HG02763 (cell line): ENCODE measurements around the gene TFF1.
"Not testable (repeated sequence)": the region's sequence is repeated elsewhere in the genome, so short reads cannot be mapped to it uniquely, and the experiment has no call there.

Source experiments
- ATAC-seq: cut with Tn5 transposase; IDR thresholded peaks from one replicate; pipeline ENCODE4 v1.9.1; 2021; ENCODE audit warnings: mild to moderate bottlenecking, moderate library complexity; ENCODE audit not compliant: unreplicated experiment

TFF1 gene

GRCh38 chr21:42366292-42367010, at the start of gene TFF1:
Gene TFF1 (minus strand): TSS chr21:42366535. CDS start chr21:42366495, 40 bp downstream.
- no peak for ATAC-seq

DNA sequence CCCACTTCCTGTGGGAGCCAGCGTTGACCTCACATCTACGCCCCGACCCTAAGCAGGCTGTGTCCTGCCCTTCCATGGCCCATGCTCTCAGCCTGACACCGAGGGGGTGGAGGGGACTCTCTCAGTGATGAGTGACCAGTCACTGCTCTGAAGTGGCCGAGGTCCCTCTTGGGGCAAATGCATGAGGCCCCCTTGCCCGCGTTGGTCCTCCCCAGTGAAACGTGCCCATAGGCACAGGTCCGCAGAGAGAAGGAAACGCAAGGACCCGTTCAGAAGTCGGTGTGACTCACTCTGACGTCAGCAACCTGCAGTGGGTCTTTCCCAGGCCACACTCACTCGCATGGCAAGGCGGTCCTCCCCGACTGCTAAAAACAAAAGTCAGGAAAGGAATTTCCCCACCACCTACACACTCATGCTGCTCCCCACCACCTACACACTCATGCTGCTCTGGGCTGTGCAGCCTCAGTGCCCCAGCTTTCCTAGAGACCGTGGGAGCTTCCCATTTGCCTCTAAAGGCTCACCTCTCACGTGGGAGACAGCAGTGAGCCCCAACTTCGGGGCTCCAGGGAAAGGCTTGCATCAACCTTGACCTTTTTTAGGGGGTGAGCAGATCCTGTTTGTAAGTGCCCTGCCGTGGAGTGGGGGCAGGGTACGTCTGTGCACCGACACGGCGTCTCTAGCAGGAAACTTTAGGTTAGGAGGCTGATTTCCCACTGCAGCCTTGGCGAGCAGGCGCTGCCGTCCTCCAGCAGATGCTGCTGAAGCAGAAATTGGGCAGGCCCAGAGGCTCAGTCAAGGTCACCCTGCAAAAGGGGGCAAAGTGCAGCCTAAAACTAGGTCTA, 48.8 kb upstream of the TFF1 start:
- peak; percentile 76 for ATAC-seq

- no peak for ATAC-seq
Measured at GRCh38 chr21:42414553-42414927, 48.2 kb upstream of the TFF1 start.

- no peak for ATAC-seq
Measured at GRCh38 chr21:42414066-42414465, 47.7 kb upstream of the TFF1 start.

- no peak for ATAC-seq
Measured at GRCh38 chr21:42413500-42413899, 47.2 kb upstream of the TFF1 start.

DNA sequence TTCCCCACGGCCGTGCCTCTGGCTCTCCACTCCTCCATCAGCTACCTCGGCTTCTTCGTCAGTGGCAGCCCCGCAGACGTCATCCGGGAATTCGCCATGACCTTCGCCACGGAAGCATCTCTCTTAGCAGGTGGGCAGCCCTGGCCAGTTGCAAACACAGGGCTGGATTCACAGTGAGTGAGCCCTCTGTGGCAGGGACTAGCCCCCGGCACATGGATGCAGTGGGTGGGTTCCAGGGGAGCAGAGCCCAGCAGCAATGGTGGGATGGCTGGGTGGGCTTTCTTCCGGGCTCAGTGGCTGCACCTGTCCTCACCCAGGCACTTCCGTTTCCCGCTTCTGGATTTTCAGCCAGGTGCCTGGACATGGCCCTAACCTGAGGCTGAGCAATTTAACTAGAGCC, 46.8 kb upstream of the TFF1 start:
- ATAC-seq: no peak

DNA sequence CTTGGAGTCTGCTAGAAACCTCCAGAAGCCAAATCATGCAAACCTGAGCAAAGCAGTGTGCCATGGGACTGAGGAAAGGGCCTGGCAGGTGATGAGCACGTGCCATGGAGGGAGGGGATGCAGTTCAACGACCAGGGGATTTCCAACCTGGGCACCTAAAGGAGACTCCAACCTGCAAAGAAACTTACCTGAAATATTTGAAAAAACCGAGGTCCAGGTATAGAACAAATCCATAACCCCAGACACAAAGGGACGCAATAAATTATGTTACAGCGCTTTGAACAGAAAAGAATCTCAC, 46.2 kb upstream of the TFF1 start:
- ATAC-seq: no peak

- ATAC-seq: no peak
Measured at GRCh38 chr21:42411891-42412635, 45.7 kb upstream of the TFF1 start.

DNA sequence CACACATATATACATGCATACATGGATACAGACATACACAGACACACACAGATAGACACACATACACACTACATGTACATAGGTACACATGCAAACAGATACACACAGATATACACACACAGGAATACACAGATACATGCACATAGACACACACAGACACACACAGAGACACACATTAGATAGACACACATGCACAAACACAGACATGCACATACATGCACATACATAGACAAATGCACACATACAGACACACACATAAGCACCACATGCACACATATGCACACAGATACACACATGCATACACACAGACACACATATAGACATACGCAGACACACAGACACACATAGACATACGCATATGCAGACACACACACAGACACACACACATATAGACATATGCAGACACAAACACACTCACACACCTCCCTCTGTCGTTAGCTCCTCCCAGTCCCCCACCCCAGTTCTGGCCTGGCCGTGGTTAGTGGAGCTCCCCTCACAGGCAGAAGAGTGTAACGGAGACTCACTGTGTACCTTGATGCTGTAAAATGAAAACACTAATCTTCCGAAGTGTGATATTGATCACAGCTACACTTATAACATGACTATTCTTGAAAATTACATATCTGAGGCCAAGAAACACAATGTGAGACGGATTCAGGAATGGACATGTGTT, 45.0 kb upstream of the TFF1 start:
- no peak for ATAC-seq

DNA sequence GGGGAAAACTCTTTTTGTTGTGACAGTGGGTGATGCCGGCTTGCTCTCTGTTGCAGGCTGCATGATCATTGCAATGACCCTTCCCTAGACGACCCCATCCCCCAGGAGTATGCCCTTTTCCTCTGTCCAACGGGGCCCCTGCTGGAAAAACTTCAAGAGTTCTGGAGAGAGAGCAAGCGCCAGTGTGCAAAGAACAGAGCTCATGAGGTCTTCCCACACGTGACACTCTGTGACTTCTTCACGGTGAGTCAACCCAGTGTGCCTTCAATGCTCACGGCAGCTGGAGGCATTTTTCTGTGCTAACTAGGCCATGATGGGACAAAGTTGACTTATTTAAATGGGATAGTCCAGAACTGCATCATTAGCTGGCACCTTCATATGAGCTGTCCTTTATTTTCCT, 43.0 kb upstream of the TFF1 start:
- no peak for ATAC-seq

DNA sequence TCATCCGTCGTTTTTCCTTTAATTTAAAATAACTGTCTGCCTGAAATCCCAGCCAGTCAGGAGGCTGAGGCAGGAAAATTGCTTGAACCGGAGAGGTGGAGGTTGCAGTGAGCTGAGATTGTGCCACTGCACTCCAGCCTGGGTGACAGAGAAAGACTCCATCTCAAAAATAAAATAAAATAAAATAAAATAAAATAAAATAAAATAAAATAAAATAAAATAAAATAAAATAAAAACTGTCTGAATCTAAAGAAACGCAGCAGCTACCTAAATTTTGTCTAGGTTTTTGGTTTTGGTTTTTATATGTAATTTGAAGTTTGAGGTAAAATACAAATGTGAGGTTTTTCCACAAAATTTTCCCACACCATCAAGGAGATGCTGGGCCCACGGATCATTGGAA, 42.4 kb upstream of the TFF1 start:
- not testable (repeated sequence) for ATAC-seq

GRCh38 chr21:42407476-42407875, 41.1 kb upstream of the TFF1 start:
- ATAC-seq: no peak

DNA sequence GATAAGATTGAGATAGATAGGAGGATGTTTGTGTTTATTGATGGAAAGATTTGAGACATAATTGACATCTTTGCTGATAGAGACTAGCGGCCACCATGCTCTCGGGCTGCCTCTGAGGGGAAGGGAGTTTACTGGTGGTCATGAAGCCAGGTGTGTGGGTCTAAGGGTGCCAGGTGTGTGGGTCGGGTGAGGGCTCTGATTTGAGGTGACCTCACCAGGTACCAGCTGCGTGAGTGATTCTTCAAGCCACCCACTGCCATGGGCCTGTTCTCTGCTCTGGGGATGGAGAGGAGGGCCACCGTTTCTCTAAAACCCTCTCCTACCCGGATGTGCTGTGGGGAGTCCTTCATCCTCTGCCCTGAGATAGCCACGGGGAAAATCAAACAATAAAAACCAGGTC, 40.5 kb upstream of the TFF1 start:
- ATAC-seq: no peak

DNA sequence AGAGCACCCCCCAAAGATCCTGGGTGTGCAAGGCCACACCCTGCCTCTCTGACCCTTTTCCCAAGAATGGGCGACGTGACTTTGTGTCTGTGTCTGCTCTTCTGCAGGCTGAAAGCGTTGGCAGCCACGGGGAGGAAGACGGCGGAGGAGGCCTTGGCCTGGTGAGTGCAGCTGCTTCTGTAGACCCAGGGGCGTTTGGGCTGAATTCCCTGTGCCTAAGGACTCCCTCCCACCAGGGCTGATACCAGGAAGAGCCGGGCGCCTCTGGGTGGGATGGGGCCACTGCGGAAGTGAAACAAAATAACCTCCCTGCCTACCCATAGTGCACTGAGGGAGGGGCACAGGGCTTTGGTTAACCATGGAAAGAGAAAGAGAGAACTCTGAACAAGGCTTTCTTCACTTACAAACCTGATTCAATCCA, 39.9 kb upstream of the TFF1 start:
- ATAC-seq: no peak

DNA sequence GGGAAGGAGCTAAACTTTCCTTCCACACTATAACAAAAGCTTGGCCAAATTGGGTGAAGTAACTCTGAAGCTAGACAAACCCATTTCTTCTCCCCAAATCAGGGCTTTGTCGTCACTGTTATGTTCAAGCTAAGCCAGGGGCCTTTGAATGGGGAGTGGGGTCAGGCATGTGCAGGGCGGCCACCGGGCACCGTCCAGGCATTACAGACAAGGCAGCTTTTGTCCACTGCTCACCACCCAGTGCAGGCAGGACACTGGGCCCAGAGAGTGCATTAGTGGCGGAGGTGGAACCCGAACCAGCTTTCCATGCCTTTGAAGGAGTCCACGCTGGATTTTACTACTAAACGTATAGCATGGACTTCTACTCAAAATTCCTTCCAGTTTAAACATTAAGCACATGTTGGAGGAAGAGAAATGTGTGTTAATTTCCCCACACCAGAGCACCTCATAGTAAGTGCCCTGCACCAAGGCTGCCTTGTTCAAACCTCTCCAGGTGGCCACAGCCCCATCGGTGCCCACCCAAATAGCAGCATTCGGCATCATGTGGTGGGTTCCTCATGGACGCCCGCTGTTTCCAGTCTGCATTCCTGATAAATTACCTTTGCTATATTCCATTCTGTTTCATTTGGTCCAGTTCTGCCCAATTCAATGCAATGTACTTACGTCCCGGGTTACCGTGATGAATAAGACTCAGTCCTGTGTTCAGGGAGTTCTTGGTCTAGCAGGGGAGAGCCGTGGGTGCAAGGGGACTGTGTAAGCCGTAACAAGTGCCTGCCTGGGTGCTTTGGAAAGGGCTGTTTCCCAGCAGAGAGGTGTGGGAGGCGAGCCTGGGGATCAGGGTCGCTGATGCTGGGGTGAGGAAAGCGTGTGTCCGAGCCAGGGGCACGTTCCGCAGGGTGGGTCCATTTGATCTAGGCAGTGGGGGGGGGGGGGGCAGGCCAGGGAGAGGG, 39.0 kb upstream of the TFF1 start:
- ATAC-seq: no peak

- ATAC-seq: no peak
Measured at GRCh38 chr21:42404539-42404938, 38.2 kb upstream of the TFF1 start.

GRCh38 chr21:42403611-42404231, 37.4 kb upstream of the TFF1 start, which contains the start of gene UBASH3A:
Gene UBASH3A (plus strand): TSS chr21:42403902. CDS start chr21:42403946, 44 bp downstream.
- no peak for ATAC-seq

DNA sequence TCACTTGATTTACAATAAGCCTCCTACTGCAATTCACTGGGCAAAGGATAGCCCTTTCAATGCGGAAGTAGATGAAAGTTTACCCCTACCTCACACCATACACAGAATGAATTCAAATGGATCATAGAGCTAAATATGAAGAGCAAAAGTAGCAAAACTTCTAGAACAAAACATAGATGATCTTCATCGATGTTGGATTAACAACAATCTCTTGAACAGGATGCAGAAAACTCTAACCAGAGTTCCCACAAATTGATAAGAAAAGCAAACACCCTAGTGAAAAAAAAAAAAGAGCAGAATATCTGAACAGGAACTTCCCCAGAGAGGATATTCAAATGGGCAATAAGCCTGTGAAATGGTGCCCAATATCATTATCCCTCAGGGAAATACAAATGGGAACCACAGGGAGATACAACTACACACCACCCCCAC, 35.5 kb upstream of the TFF1 start:
- no peak for ATAC-seq

GRCh38 chr21:42401154-42401553, 34.8 kb upstream of the TFF1 start:
- no peak for ATAC-seq

DNA sequence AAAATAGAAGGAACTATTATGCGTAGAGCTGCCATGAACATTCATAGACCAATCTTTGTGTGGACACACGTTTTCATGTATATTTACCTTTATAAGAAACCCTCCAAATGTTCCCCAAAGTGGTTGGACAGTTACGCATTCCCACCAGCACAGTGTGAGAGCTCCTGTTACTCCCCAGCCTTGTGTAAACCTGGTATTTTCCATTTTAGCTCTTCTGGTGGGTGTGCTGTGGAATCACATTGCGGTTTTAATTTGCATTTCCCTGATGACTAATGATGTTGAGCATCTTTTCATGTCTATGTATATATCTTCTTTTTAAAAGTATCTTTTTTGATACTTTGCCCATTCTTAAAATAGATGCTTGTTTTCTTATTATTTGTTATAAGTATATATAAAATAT, 34.2 kb upstream of the TFF1 start:
- no peak for ATAC-seq
